ENCODE measurements around the gene DACT1.
"Not testable (repeated sequence)": the region's sequence is repeated elsewhere in the genome, so short reads cannot be mapped to it uniquely, and the experiment has no call there.

The DACT1 gene

DNA sequence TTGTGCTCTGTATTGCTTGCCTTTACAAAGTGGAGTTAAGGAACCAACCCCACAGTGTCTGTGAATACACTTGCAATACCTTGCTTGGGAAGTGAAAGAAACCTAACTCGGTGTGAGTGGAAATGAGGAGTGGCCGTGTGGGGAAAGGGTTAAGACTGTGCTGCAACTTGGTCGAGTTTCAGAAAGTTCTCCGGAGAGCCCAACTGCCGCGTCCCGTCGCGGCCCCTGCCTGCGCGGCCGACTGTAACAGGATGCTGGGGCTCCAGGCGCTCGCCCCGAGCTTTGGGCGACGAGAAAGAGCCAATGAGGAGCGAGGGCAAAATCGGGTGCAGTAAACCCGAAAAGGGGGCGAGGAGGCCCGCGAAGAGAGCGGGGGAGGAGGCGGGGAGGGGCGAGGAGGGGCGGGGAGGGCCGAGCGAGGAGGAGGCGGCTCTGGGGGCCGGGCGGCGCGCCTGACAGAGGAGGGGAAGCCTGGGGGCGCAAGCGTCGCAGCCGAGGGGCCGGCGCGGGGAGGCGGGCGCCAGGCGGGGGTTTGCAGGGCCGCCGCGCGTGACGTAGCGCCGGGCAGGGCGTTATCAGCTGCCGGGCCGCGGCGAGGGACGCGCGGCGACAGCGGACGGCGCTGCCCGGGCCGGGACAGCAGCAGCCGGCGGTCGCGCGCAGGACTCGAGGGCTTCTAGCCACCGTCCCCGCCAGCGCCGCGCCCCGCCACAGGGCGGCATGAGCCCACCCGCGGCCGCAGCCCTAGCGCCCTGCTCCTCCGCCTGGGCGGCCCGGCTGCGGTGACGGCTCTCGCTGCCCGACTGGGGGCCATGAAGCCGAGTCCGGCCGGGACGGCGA, at the start of gene DACT1:
DACT1 (plus strand) TSS at position 572 of the 840 bp plus-strand sequence; CDS start at position 813, 241 bp downstream.
- DNase-seq: peak; percentile 52 to 62

DNA sequence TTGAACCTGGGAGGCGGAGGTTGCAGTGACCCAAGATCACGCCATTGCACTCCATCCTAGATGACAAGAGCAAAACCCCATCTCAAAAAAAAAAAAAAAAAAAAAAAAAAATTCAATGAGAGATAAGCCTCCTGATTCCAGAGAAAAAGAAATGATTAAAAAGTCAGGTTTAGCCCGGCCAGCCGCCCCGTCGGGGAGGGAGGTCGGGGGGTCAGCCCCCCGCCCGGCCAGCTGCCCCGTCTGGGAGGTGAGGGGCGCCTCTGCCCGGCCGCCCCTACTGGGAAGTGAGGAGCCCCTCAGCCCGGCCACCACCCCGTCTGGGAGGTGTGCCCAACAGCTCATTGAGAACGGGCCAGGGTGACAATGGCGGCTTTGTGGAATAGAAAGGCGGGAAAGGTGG, 49.4 kb upstream of the DACT1 start:
- not testable (repeated sequence) for DNase-seq

DNA sequence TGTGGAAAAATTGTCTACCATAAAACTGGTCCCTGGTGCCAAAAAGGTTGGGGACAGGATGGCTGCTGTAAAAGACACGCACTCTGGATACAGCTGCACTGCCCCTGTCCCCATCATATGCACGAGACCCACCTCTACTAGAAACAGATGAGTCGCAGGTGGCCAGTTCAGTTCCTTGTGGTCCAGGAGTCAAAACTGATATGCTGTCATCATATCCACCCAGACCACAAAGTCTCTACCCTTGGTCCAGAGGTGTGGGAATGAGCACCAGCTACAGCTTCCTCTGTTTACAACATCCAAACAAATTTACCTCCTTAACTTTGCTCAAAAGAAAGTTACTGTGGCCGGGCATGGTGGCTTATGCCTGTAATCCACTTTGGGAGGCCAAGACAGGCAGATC, 43.8 kb upstream of the DACT1 start:
- no peak for DNase-seq

DNA sequence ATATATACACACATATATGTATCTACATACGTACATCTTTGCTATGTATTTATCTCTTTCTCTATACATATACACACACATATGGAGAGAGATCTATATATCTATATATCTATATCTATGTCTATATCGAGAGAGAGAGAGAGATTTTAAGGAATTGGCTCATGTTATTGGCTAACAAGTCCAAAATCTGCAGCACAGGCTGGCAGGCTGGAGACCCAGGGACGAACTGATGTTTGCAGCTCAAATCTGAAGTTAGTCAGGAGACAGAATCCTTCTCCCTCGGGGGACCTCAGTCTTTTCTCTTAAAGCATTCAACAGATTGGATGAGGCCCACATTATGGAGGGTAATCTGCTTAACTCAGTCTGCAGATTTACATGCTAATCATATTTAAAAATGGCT, 40.7 kb upstream of the DACT1 start:
- no peak for DNase-seq

- no peak for DNase-seq
Observed at GRCh38 chr14:58598028-58598803, 39.5 kb upstream of the DACT1 start.

GRCh38 chr14:58598804-58599525, 38.8 kb upstream of the DACT1 start:
- no peak for DNase-seq

DNA sequence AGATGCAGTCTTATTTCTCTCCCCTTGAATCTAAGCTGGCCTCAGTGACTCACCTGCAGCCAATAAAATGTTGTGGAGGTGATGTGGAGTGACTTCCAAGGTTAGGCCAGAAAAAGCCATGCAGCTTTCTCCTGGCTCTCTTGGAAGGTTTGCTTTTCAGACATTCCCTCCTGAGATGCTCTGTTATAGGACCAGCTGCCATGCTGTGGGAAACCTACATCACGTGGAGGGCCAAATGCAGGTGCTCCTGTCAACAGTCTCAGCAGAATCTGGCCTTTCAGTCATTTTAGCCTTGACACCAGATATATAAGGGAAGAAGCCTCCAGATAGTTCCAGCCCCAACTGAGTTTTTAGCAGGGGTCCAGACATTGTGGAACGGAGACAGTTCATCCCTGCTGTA, 38.1 kb upstream of the DACT1 start:
- no peak for DNase-seq

DNA sequence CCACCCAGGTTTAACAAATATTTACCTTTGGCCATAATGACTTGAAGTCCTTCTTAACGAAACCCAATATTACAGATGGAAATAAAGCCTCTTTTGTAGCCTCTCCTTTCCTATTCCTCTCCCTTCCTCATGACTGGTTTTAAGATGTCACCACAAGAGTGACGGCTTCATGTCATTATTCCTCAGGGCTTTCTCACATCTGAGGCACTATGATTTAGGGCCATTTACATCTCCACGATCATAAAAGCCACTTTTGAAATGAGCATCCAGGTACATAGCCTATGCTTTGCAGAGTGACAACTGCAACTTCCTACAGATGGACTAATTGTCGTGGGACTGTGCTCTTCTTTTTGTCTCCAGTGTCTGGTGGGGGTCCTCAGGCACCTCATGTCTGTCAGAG, 32.3 kb upstream of the DACT1 start:
- DNase-seq: no peak

GRCh38 chr14:58607131-58607951, 30.4 kb upstream of the DACT1 start:
- no peak for DNase-seq

DNA sequence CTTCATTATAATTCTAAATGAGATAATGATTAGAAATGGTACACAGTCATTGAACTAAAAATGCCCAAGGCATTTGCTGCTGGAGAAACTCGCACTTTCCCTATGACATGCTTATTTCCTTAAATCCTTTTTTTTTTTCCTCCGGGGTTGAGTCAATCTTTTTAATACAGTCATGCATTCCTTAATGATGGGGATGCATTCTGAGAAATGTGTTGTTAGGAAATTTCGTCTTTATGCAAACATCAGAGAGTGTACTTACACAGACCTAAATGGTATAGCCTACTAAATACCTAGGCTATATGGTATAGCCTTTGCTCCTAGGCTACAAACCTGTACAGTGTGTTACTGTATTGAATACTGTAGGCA, 29.8 kb upstream of the DACT1 start:
- no peak for DNase-seq

GRCh38 chr14:58617619-58618018, 20.1 kb upstream of the DACT1 start:
- no peak for DNase-seq

DNA sequence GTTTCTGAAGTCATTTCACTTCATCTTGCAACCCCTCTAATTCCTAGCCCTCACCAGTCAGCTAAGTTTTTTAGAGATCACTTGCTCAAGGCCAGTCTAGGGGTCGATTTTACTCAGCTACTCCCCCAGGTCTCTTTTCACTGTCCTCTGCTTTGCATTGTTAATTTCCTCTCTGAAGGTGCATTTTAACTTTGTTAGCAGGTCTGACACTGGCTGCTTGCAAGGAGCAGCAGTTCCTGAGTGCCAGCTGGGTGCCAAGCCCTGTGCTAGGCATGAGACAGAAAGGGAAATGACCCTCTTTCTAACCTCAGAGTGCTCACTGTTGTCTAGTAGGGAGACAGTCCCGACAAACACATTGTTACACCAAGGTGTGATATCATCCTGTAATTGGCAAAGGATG, 17.8 kb upstream of the DACT1 start:
- no peak for DNase-seq

GRCh38 chr14:58625438-58625837, 12.3 kb upstream of the DACT1 start:
- DNase-seq: no peak

- DNase-seq: no peak
Observed at GRCh38 chr14:58626431-58626831, 11.3 kb upstream of the DACT1 start.

- DNase-seq: no peak
Observed at GRCh38 chr14:58628406-58628805, 9.4 kb upstream of the DACT1 start.

- no peak for DNase-seq
Observed at GRCh38 chr14:58629281-58629680, 8.5 kb upstream of the DACT1 start.

DNA sequence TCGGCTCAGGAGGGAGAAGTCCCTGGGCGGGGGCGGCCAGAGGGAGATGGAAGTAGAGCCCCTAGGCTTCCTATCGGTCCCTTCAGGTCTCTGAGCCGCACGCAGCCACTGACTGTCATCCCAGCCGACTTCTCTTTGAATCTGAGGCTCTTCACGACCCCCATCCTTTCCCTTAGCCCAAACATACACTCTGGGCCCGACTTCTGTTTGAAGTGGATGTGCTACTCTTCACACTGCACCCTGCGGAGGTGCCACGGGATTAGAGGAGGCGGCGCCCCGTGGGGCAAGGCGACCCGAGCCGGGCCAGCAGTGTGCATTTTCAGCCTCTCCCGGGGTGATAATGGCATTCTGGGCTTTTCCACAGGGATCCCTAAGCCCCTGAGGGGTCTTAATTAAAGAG, 6.0 kb upstream of the DACT1 start:
- DNase-seq: no peak

DNA sequence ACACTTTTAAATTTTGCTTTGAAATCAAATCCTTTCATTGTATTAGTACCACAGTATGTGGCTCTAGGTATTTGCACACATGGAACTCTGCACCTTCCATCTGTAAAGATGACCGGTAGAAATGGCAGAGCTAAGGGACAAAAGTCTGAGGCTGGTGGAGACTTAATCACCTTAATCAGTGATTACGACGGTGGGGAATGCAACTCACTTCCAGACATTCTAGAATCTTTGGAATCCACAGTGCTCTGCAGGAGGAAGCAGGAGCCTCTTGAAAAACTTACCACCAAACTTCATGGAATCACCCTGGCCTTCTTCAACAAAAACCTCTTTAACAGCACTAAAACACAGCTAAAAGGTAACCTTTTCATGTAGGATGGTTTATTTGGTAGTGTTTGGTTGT, 3.9 kb upstream of the DACT1 start:
- DNase-seq: no peak

- DNase-seq: no peak
Observed at GRCh38 chr14:58634406-58635090, 3.2 kb upstream of the DACT1 start.

- DNase-seq: no peak
Observed at GRCh38 chr14:58635091-58635830, 2.5 kb upstream of the DACT1 start.

- DNase-seq: no peak
Observed at GRCh38 chr14:58636129-58636528, 1.6 kb upstream of the DACT1 start.
